HCT116 (cell line): Measurements from ENCODE around the gene ZBTB7C. TPM values are rescaled to one million over a fixed set of nuclear protein-coding genes. Genes with fewer than 3 reads are reported as not detected.

Source experiments
- ATAC-seq: fragments of 200-7000 bp; cut with Tn5 transposase; 2 replicates; pipeline ENCODE4 v1.9.1; 2020; ENCODE audit warnings: mild to moderate bottlenecking, moderate library complexity
- BruUV-seq: library from RNA; stranded (reverse); fragments of 400-500 nt; replicated peaks from 2 replicates; lab custom pipeline; 2021; lab: Mats Ljungman, UMichigan
- CTCF ChIA-PET: fragments of 300-600 bp; sonication (Branson Sonifier 250); formaldehyde crosslinking; loops from one replicate; lab custom pipeline; 2021; ENCODE audit warnings: antibody characterized with exemption; lab: Charles Lee
- POLR2A ChIA-PET: fragments of 300-600, 350-600 bp; sonication (Branson Sonifier 250); formaldehyde crosslinking; loops from one replicate; lab custom pipeline; 2021; ENCODE audit warnings: antibody characterized with exemption; lab: Charles Lee
- RAD21 ChIA-PET, 2 experiments: fragments of 300-600 bp; sonication (Branson Sonifier 250); formaldehyde crosslinking; loops; one replicate each; lab custom pipeline; 2023; ENCODE audit warnings: low total read pairs in 2 of 2; ENCODE audit not compliant: uncharacterized antibody in 2 of 2, unreplicated experiment in 2 of 2, low non-redundant PET in 1 of 2; lab: Charles Lee
- DNase-seq: peaks from one replicate; pipeline ENCODE4 v3.0.0-alpha.2; 2010; ENCODE audit warnings: low read depth, low spot score
- H2AFZ ChIP-seq: fragments of 200-600 bp; shearing (Covaris generic), sonication (generic); 2 replicates; pipeline ENCODE4 v1.6.1; 2017; ENCODE audit warnings: low read depth, mixed run types, mixed read lengths, antibody characterized with exemption, low read length; ENCODE audit not compliant: poor library complexity, severe bottlenecking
- H3K27ac ChIP-seq: 2 replicates; pipeline ENCODE4 v1.5.1; 2012; ENCODE audit warnings: low read depth, low read length
- H3K27me3 ChIP-seq: fragments of 200-600 bp; sonication (generic); 2 replicates; pipeline ENCODE4 v1.6.1; 2016; ENCODE audit warnings: mixed run types, low read length, mixed read lengths; ENCODE audit not compliant: insufficient read depth
- H3K36me3 ChIP-seq, 2 experiments: fragments of 200-500 bp in 1 of 2; fragments of 200-600 bp in 1 of 2; sonication (Bioruptor generic) in 1 of 2; sonication (generic) in 1 of 2; 2 replicates each; pipeline versions ENCODE4 v1.5.1 to v1.6.1; 2014 to 2016; ENCODE audit warnings: low read length in 2 of 2, inconsistent platforms in 1 of 2, mixed read lengths in 1 of 2, mixed run types in 1 of 2; ENCODE audit not compliant: insufficient read depth in 2 of 2, control insufficient read depth in 1 of 2
- H3K4me1 ChIP-seq, 2 experiments: fragments of 200-600 bp in 1 of 2; sonication (generic) in 1 of 2; 2 replicates each; pipeline versions ENCODE4 v1.5.1 to v1.6.1; 2012 to 2017; ENCODE audit warnings: low read length in 2 of 2, inconsistent platforms in 1 of 2, mild to moderate bottlenecking in 1 of 2, mixed read lengths in 1 of 2, mixed run types in 1 of 2, moderate library complexity in 1 of 2; ENCODE audit not compliant: insufficient read depth in 2 of 2, control insufficient read depth in 1 of 2
- H3K4me2 ChIP-seq: fragments of 200-600 bp; sonication (generic); 2 replicates; pipeline ENCODE4 v1.6.1; 2017; ENCODE audit warnings: mixed run types, low read length, mixed read lengths
- H3K4me3 ChIP-seq, 2 experiments: fragments of 200-600 bp in 1 of 2; sonication (generic) in 1 of 2; replicated peaks in 1 of 2; 2 replicates each; pipeline ENCODE4 v1.5.1; 2011 to 2016; ENCODE audit warnings: low read length in 2 of 2, control low read depth in 1 of 2, low read depth in 1 of 2, mild to moderate bottlenecking in 1 of 2, mixed read lengths in 1 of 2, mixed run types in 1 of 2
- H3K79me2 ChIP-seq: fragments of 200-600 bp; sonication (generic); 2 replicates; pipeline ENCODE4 v1.6.1; 2017; ENCODE audit warnings: mild to moderate bottlenecking, mixed run types, low read length, moderate library complexity, mixed read lengths; ENCODE audit not compliant: insufficient read depth
- H3K9ac ChIP-seq: fragments of 200-600 bp; sonication (generic); 2 replicates; pipeline ENCODE4 v1.6.1; 2016; ENCODE audit warnings: low read length, mixed read lengths
- H3K9me2 ChIP-seq: fragments of 200-600 bp; sonication (generic), shearing (Covaris generic); 2 replicates; pipeline ENCODE4 v1.6.1; 2017; ENCODE audit warnings: mixed run types, mild to moderate bottlenecking, moderate library complexity; ENCODE audit not compliant: insufficient read depth
- H3K9me3 ChIP-seq, 2 experiments: fragments of 200-500 bp in 1 of 2; fragments of 200-600 bp in 1 of 2; sonication (Bioruptor generic) in 1 of 2; sonication (generic) in 1 of 2; 2 replicates each; pipeline ENCODE4 v1.6.1; 2014 to 2017; ENCODE audit warnings: low read length in 2 of 2, mixed read lengths in 2 of 2, inconsistent platforms in 1 of 2, low read depth in 1 of 2, mild to moderate bottlenecking in 1 of 2, mixed run types in 1 of 2, moderate library complexity in 1 of 2; ENCODE audit not compliant: control insufficient read depth in 1 of 2, insufficient read depth in 1 of 2
- H4K20me1 ChIP-seq: fragments of 200-600 bp; sonication (generic), shearing (Covaris generic); 2 replicates; pipeline ENCODE4 v1.6.1; 2017; ENCODE audit warnings: mixed run types, mild to moderate bottlenecking, moderate library complexity; ENCODE audit not compliant: insufficient read depth
- CEBPB ChIP-seq: IDR thresholded peaks from 2 replicates; pipeline ENCODE4 v1.6.1; 2012; ENCODE audit warnings: low read depth
- EGR1 ChIP-seq: IDR thresholded peaks from 2 replicates; pipeline ENCODE4 v1.6.1; 2012; ENCODE audit warnings: low read depth
- ELF1 ChIP-seq: IDR thresholded peaks from 2 replicates; pipeline ENCODE4 v1.6.1; 2012; ENCODE audit warnings: low read depth, borderline replicate concordance
- EZH2 ChIP-seq: fragments of 200-600 bp; sonication (generic); IDR thresholded peaks from 2 replicates; pipeline ENCODE4 v1.6.1; 2017; ENCODE audit warnings: antibody characterized with exemption, mixed run types
- FOSL1 ChIP-seq: IDR thresholded peaks from 2 replicates; pipeline ENCODE4 v1.6.1; 2012; ENCODE audit warnings: low read depth
- JUND ChIP-seq: IDR thresholded peaks from 2 replicates; pipeline ENCODE4 v1.6.1; 2012
- POLR2A ChIP-seq: IDR thresholded peaks from 2 replicates; pipeline ENCODE4 v1.7.0; 2011; ENCODE audit warnings: borderline replicate concordance; ENCODE audit not compliant: insufficient read depth, insufficient read length; ENCODE audit errors: extremely low read depth
- POLR2AphosphoS5 ChIP-seq: IDR thresholded peaks from 2 replicates; pipeline ENCODE4 v1.6.1; 2011; ENCODE audit warnings: mild to moderate bottlenecking, low read depth, low read length, moderate library complexity
- RAD21 ChIP-seq: IDR thresholded peaks from 2 replicates; pipeline ENCODE4 v1.6.1; 2012; ENCODE audit warnings: low read depth, mild to moderate bottlenecking
- TCF7L2 ChIP-seq: IDR thresholded peaks from 2 replicates; pipeline ENCODE4 v1.7.0; 2011; ENCODE audit warnings: borderline replicate concordance, inconsistent platforms; ENCODE audit not compliant: insufficient read depth, insufficient read length; ENCODE audit errors: extremely low read depth
- YY1 ChIP-seq: IDR thresholded peaks from 2 replicates; pipeline ENCODE4 v1.6.1; 2011; ENCODE audit warnings: low read length, low read depth, moderate library complexity, mild to moderate bottlenecking; ENCODE audit not compliant: insufficient replicate concordance; ENCODE audit errors: extremely low read depth
- ZFX ChIP-seq: fragments of 450-650 bp; IDR thresholded peaks from 2 replicates; pipeline ENCODE4 v1.6.1; 2017
- ZNF274 ChIP-seq: fragments of 200-500 bp; sonication (Bioruptor generic); IDR thresholded peaks from 2 replicates; pipeline ENCODE4 v1.6.1; 2014; ENCODE audit warnings: mild to moderate bottlenecking, low read depth, low read length, inconsistent platforms
- intact Hi-C: fragments of 100-400 bp; cut with micrococcal nuclease; formaldehyde crosslinking; loops from 2 replicates; pipeline ENCODE4 v1.10.0; 2022
- total RNA-seq: library from RNA; stranded (reverse); gene quantifications from one replicate; pipeline ENCODE4 v1.2.1, GENCODE V29; 2021; ENCODE audit not compliant: unreplicated experiment
- TF ChIP-seq, protein P1 (sequence below): IDR thresholded peaks from 2 replicates; pipeline ENCODE4 v1.6.1; 2011; ENCODE audit warnings: mild to moderate bottlenecking, low read length, moderate library complexity; ENCODE audit not compliant: insufficient replicate concordance; ENCODE audit errors: extremely low read depth
- TF ChIP-seq, protein P2 (sequence below): IDR thresholded peaks from 2 replicates; pipeline ENCODE4 v1.6.1; 2012; ENCODE audit warnings: low read depth

Gene ZBTB7C
- total RNA-seq, 1 experiment from 2014 or later: 0.37 TPM

DNA sequence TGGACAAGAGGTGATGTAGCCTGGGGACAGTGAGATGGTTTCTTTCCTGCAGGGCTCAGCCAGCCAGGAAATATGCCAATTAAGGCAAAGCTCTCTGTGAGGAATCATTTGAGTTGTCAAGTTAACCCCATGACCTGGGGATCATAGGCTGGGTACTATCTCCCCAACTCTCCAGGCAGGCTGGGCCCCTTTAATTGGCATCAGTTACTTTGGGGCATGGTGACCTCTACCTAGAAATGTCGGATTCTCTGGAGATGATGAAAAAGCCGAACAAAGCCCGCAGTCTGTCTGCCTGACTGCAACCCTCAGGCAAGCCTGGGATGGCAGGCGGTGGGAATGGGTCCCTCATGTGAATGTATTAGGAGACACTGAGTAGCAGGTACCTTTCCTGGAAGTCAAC, 285.2 kb downstream of the ZBTB7C start:
- ChIA-PET CTCF (no interaction called here), POLR2A (no interaction called here), RAD21 (no interaction called here)
- H3K36me3 ChIP-seq: no peaks in the 10 kb centered on the region
- no peak overlapping the region for H3K4me3 ChIP-seq
- H3K9me2 ChIP-seq: no peaks in the 10 kb centered on the region
- H3K27ac ChIP-seq: no peak overlapping the region
- no TSS peak for BruUV-seq
- DNase-seq (no peak), ATAC-seq (no peak)
- H3K27me3 ChIP-seq: peaks cover 4% of the 10 kb centered on the region; the same call in 1 of the 2 replicates
- no peak overlapping the region for H3K9ac ChIP-seq
- intact Hi-C loops: no loop called here
- no peaks in the 10 kb centered on the region for H3K79me2 ChIP-seq
- no peak overlapping the region for H2AFZ ChIP-seq
- no peaks in the 10 kb centered on the region for H4K20me1 ChIP-seq
- H3K9me3 ChIP-seq: no peaks in the 10 kb centered on the region
- TF ChIP-seq JUND (no peak), RAD21 (no peak), EGR1 (no peak), POLR2A (no peak), ELF1 (no peak), CEBPB (no peak), TCF7L2 (no peak), POLR2AphosphoS5 (no peak), YY1 (no peak), ZNF274 (no peak), ZFX (no peak), FOSL1 (no peak), EZH2 (no peak)
- TF ChIP-seq, protein P1, sequence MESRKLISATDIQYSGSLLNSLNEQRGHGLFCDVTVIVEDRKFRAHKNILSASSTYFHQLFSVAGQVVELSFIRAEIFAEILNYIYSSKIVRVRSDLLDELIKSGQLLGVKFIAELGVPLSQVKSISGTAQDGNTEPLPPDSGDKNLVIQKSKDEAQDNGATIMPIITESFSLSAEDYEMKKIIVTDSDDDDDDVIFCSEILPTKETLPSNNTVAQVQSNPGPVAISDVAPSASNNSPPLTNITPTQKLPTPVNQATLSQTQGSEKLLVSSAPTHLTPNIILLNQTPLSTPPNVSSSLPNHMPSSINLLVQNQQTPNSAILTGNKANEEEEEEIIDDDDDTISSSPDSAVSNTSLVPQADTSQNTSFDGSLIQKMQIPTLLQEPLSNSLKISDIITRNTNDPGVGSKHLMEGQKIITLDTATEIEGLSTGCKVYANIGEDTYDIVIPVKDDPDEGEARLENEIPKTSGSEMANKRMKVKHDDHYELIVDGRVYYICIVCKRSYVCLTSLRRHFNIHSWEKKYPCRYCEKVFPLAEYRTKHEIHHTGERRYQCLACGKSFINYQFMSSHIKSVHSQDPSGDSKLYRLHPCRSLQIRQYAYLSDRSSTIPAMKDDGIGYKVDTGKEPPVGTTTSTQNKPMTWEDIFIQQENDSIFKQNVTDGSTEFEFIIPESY: no peak
- TF ChIP-seq, protein P2, sequence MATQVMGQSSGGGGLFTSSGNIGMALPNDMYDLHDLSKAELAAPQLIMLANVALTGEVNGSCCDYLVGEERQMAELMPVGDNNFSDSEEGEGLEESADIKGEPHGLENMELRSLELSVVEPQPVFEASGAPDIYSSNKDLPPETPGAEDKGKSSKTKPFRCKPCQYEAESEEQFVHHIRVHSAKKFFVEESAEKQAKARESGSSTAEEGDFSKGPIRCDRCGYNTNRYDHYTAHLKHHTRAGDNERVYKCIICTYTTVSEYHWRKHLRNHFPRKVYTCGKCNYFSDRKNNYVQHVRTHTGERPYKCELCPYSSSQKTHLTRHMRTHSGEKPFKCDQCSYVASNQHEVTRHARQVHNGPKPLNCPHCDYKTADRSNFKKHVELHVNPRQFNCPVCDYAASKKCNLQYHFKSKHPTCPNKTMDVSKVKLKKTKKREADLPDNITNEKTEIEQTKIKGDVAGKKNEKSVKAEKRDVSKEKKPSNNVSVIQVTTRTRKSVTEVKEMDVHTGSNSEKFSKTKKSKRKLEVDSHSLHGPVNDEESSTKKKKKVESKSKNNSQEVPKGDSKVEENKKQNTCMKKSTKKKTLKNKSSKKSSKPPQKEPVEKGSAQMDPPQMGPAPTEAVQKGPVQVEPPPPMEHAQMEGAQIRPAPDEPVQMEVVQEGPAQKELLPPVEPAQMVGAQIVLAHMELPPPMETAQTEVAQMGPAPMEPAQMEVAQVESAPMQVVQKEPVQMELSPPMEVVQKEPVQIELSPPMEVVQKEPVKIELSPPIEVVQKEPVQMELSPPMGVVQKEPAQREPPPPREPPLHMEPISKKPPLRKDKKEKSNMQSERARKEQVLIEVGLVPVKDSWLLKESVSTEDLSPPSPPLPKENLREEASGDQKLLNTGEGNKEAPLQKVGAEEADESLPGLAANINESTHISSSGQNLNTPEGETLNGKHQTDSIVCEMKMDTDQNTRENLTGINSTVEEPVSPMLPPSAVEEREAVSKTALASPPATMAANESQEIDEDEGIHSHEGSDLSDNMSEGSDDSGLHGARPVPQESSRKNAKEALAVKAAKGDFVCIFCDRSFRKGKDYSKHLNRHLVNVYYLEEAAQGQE: no peak
- TF ChIP-seq, all 23 proteins: peak for 0
- Histone ChIP-seq H3K4me1 (peaks cover 4 to 7% of the 10 kb centered on the region in 2 experiments; a peak in 2 of 4 replicates), H3K4me2 (no peak overlapping the region)
